K562 (cell line): ENCODE data around the gene TUBA1A. TPM values are rescaled to one million over a fixed set of nuclear protein-coding genes. Genes with fewer than 3 reads are reported as not detected.
A peak's percentile ranks its signal among the peaks of the same experiment; 100 is the strongest.

Experiments
- ETV1 ChIP-seq: fragments of 450-650 bp; conservative IDR thresholded peaks from 2 replicates; pipeline ENCODE4 v1.6.1; 2016; ENCODE audit warnings: missing genetic modification characterization, control low read depth, low read depth, missing compliant biosample characterization
- EWSR1 ChIP-seq: fragments of 450-650 bp; IDR thresholded peaks from 2 replicates; pipeline ENCODE4 v1.6.1; 2018; ENCODE audit warnings: borderline replicate concordance, mild to moderate bottlenecking, low read depth, moderate library complexity; ENCODE audit not compliant: partially characterized antibody
- HLTF ChIP-seq: fragments of 450-650 bp; IDR thresholded peaks from 2 replicates; pipeline ENCODE4 v1.6.1; 2016
- MIER1 ChIP-seq: fragments of 450-650 bp; IDR thresholded peaks from 2 replicates; pipeline ENCODE4 v1.6.1; 2016; ENCODE audit warnings: antibody characterized with exemption, mild to moderate bottlenecking, low read depth
- MYBL2 ChIP-seq, 2 experiments: fragments of 450-650 bp in 1 of 2; sonication (generic) in 1 of 2; formaldehyde crosslinking in 1 of 2; IDR thresholded peaks; 2 replicates each; pipeline versions ENCODE4 v1.6.1 to v1.8.1; 2017 to 2022; ENCODE audit warnings: borderline replicate concordance in 1 of 2, inconsistent platforms in 1 of 2, low read depth in 1 of 2, mild to moderate bottlenecking in 1 of 2, missing genetic modification reagents in 1 of 2, moderate library complexity in 1 of 2
- NCOA1 ChIP-seq: fragments of 450-650 bp; IDR thresholded peaks from 2 replicates; pipeline ENCODE4 v1.6.1; 2016; ENCODE audit warnings: low read depth
- NR2C2 ChIP-seq, 2 experiments: fragments of 200-800 bp in 1 of 2; sonication (Bioruptor generic) in 1 of 2; sonication (generic) in 1 of 2; formaldehyde crosslinking in 1 of 2; IDR thresholded peaks; 2 replicates each; pipeline versions ENCODE4 v1.6.1 to v1.8.0; 2016 to 2022; ENCODE audit warnings: mild to moderate bottlenecking in 1 of 2, missing compliant biosample characterization in 1 of 2, missing genetic modification characterization in 1 of 2, missing genetic modification reagents in 1 of 2
- SMAD2 ChIP-seq: fragments of 150-350 bp; IDR thresholded peaks from 2 replicates; pipeline ENCODE4 v1.6.1; 2014; ENCODE audit warnings: low read depth, mild to moderate bottlenecking, low read length
- ZNF507 ChIP-seq: conservative IDR thresholded peaks from 2 replicates; pipeline ENCODE4 v1.6.1; 2017; ENCODE audit warnings: missing genetic modification characterization, missing compliant biosample characterization
- ZNF644 ChIP-seq: fragments of 200-800 bp; sonication (Bioruptor generic); IDR thresholded peaks from 2 replicates; pipeline ENCODE4 v1.6.1; 2016; ENCODE audit warnings: low read depth, missing genetic modification characterization, missing compliant biosample characterization
- polyA plus RNA-seq, 8 experiments: library from polyadenylated mRNA; depleted of rRNA in 4 of 8; stranded (reverse) in 5 of 8; unstranded in 3 of 8; fragments of >200 nt; fragmentation: Nextera tagmentation in 2 of 8; fragmentation: Illumina TruSeq in 1 of 8; extraction: Ambion mirVana in 2 of 8; extraction: Trizol in 1 of 8; gene quantifications; 2 replicates each; pipeline versions ENCODE4 v1.2.1 to v1.2.3, GENCODE V29; 2011 to 2014; ENCODE audit warnings: inconsistent platforms in 1 of 8, missing spikeins in 1 of 8
- total RNA-seq, 7 experiments: library from RNA; depleted of rRNA in 6 of 7; stranded (reverse); fragments of >200 nt in 6 of 7; fragmentation: Illumina TruSeq in 2 of 7; extraction: Trizol in 2 of 7; gene quantifications; 2 replicates each; pipeline versions ENCODE4 v1.2.1 to v1.2.3, GENCODE V29; 2011 to 2021; ENCODE audit warnings: low replicate concordance in 1 of 7
- TF ChIP-seq, protein P1 (sequence below), 2 experiments: fragments of 450-650 bp in 1 of 2; sonication (generic) in 1 of 2; formaldehyde crosslinking in 1 of 2; IDR thresholded peaks; 2 replicates each; pipeline versions ENCODE4 v1.7.1 to v1.9.0; 2016 to 2022; ENCODE audit warnings: inconsistent platforms in 1 of 2, mild to moderate bottlenecking in 1 of 2, missing genetic modification reagents in 1 of 2
- TF ChIP-seq, protein P2 (sequence below): sonication (generic); formaldehyde crosslinking; IDR thresholded peaks from 2 replicates; pipeline ENCODE4 v1.8.1; 2023; ENCODE audit warnings: missing genetic modification reagents, mild to moderate bottlenecking, borderline replicate concordance

Gene TUBA1A
- total and polyA plus RNA-seq, 9 of the 15 experiments (the other 6 are each of a cell fraction or from before 2014, with no cell fraction given) = 7.4 to 45.1 (median 11.9) TPM

DNA sequence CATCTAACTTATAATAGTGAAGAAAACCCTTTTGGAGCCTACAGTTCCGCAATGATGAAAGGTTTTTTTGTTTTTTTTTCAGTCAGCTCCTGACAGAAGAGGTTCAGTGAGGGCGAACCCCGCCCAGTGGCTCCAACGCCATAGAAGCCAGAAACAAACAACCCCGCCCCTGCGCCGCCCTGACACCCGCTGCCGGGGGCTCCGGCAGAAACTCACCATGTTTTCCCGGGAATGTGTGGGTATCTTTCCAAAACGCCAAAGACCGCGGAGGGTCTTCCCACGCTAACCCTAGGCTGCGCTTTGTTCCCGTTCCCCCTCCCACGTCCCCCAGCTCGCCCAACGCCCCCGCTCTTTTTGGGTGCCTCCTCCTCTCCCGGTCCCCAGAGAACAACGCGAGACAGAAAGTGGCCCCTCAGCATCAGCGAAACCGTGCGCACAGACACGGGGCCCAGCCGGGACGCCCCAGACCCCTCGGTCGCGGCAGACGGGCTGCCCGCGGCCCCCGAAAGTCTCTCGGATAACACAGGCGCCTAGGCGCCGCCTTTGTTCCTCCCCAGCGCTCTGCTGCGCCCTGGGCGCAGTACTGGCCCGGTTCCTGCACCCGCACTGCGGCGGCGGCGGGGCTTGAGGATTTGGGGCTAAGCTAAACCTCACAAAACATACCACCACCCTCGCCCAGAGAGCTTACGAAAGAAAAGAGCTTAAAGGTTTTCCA lies 522 bp downstream of the TUBA1A start (continued):
- TF ChIP-seq, protein P1, sequence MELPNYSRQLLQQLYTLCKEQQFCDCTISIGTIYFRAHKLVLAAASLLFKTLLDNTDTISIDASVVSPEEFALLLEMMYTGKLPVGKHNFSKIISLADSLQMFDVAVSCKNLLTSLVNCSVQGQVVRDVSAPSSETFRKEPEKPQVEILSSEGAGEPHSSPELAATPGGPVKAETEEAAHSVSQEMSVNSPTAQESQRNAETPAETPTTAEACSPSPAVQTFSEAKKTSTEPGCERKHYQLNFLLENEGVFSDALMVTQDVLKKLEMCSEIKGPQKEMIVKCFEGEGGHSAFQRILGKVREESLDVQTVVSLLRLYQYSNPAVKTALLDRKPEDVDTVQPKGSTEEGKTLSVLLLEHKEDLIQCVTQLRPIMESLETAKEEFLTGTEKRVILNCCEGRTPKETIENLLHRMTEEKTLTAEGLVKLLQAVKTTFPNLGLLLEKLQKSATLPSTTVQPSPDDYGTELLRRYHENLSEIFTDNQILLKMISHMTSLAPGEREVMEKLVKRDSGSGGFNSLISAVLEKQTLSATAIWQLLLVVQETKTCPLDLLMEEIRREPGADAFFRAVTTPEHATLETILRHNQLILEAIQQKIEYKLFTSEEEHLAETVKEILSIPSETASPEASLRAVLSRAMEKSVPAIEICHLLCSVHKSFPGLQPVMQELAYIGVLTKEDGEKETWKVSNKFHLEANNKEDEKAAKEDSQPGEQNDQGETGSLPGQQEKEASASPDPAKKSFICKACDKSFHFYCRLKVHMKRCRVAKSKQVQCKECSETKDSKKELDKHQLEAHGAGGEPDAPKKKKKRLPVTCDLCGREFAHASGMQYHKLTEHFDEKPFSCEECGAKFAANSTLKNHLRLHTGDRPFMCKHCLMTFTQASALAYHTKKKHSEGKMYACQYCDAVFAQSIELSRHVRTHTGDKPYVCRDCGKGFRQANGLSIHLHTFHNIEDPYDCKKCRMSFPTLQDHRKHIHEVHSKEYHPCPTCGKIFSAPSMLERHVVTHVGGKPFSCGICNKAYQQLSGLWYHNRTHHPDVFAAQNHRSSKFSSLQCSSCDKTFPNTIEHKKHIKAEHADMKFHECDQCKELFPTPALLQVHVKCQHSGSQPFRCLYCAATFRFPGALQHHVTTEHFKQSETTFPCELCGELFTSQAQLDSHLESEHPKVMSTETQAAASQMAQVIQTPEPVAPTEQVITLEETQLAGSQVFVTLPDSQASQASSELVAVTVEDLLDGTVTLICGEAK (IDR thresholded peaks at IDR 0.05) = no peak
- TF ChIP-seq, protein P1 (CRISPR knock-in tag; IDR thresholded peaks at IDR 0.05) = no peak
- no peak for TF ChIP-seq NCOA1
- TF ChIP-seq MYBL2 (IDR thresholded peaks at IDR 0.05; ENCODE audit: low read depth) = no peak
- TF ChIP-seq MYBL2 (CRISPR knock-in tag; IDR thresholded peaks at IDR 0.05; ENCODE audit: borderline replicate concordance) = no peak
- no peak for TF ChIP-seq NR2C2 (CRISPR knock-in tag; IDR thresholded peaks at IDR 0.05)
- TF ChIP-seq NR2C2 (tag; IDR thresholded peaks at IDR 0.05) = peak; percentile 11; the same call in 1 of the 2 replicates
- TF ChIP-seq ETV1 (tag) = no peak
- TF ChIP-seq SMAD2 = no peak
- no peak for TF ChIP-seq ZNF507
- TF ChIP-seq EWSR1 = no peak
- no peak for TF ChIP-seq ZNF644 (tag)
- TF ChIP-seq HLTF = no peak
- TF ChIP-seq, protein P2, sequence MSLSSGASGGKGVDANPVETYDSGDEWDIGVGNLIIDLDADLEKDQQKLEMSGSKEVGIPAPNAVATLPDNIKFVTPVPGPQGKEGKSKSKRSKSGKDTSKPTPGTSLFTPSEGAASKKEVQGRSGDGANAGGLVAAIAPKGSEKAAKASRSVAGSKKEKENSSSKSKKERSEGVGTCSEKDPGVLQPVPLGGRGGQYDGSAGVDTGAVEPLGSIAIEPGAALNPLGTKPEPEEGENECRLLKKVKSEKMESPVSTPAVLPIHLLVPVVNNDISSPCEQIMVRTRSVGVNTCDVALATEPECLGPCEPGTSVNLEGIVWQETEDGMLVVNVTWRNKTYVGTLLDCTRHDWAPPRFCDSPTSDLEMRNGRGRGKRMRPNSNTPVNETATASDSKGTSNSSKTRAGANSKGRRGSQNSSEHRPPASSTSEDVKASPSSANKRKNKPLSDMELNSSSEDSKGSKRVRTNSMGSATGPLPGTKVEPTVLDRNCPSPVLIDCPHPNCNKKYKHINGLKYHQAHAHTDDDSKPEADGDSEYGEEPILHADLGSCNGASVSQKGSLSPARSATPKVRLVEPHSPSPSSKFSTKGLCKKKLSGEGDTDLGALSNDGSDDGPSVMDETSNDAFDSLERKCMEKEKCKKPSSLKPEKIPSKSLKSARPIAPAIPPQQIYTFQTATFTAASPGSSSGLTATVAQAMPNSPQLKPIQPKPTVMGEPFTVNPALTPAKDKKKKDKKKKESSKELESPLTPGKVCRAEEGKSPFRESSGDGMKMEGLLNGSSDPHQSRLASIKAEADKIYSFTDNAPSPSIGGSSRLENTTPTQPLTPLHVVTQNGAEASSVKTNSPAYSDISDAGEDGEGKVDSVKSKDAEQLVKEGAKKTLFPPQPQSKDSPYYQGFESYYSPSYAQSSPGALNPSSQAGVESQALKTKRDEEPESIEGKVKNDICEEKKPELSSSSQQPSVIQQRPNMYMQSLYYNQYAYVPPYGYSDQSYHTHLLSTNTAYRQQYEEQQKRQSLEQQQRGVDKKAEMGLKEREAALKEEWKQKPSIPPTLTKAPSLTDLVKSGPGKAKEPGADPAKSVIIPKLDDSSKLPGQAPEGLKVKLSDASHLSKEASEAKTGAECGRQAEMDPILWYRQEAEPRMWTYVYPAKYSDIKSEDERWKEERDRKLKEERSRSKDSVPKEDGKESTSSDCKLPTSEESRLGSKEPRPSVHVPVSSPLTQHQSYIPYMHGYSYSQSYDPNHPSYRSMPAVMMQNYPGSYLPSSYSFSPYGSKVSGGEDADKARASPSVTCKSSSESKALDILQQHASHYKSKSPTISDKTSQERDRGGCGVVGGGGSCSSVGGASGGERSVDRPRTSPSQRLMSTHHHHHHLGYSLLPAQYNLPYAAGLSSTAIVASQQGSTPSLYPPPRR (CRISPR knock-in tag) = no peak
- no peak for TF ChIP-seq MIER1
